Measurements from ENCODE around the gene DNHD1.
A peak's percentile ranks its signal among the peaks of the same experiment; 100 is the strongest.

The DNHD1 gene

GRCh38 chr11:6526411-6527135, 29.5 kb downstream of the DNHD1 start:
- Histone ChIP-seq H3K36me3 (ENCODE audit: low read length) (no peaks in the 10 kb centered on the region), H3F3A (ENCODE audit: insufficient read depth) (no peaks in the 10 kb centered on the region), H3K79me2 (ENCODE audit: insufficient read depth, low read length) (no peaks in the 10 kb centered on the region), H3K27ac (ENCODE audit: low read depth, low read length) (no peak overlapping the region), H3K9me3 (ENCODE audit: insufficient read depth, low read length) (no peaks in the 10 kb centered on the region), H3K4me3 (ENCODE audit: insufficient read depth, low read length, poor library complexity, severe bottlenecking) (no peak overlapping the region), H3K27me3 (ENCODE audit: low read length) (no peaks in the 10 kb centered on the region), H2AFZ (ENCODE audit: low read depth, low read length, severe bottlenecking) (no peak overlapping the region), H3K9ac (ENCODE audit: low read length) (no peak overlapping the region), H3K4me2 (ENCODE audit: low read depth, low read length, poor library complexity, severe bottlenecking) (peak overlapping the region; percentile 4), H3K9me2 (replicated peaks; ENCODE audit: insufficient read depth, low read length) (no peaks in the 10 kb centered on the region), H4K20me1 (ENCODE audit: low read depth, low read length) (no peaks in the 10 kb centered on the region)
- TF ChIP-seq CTCF (IDR thresholded peaks at IDR 0.05; ENCODE audit: insufficient read depth, low read length, poor library complexity, severe bottlenecking) = no peak

- H3K4me3 ChIP-seq (ENCODE audit: insufficient read depth, low read length, poor library complexity, severe bottlenecking) = no peak overlapping the region
- no peaks in the 10 kb centered on the region for H3K9me2 ChIP-seq (replicated peaks; ENCODE audit: insufficient read depth, low read length)
- H4K20me1 ChIP-seq (ENCODE audit: low read depth, low read length) = no peaks in the 10 kb centered on the region
- no peak overlapping the region for H3K27ac ChIP-seq (ENCODE audit: low read depth, low read length)
- no peaks in the 10 kb centered on the region for H3K79me2 ChIP-seq (ENCODE audit: insufficient read depth, low read length)
- no peak overlapping the region for H2AFZ ChIP-seq (ENCODE audit: low read depth, low read length, severe bottlenecking)
- H3K4me2 ChIP-seq (ENCODE audit: low read depth, low read length, poor library complexity, severe bottlenecking) = no peak overlapping the region
- TF ChIP-seq CTCF (IDR thresholded peaks at IDR 0.05; ENCODE audit: insufficient read depth, low read length, poor library complexity, severe bottlenecking) (no peak), EZH2phosphoT487 (conservative IDR thresholded peaks at IDR 0.05; ENCODE audit: low read length) (no peak)
- H3K9me3 ChIP-seq (ENCODE audit: insufficient read depth, low read length) = no peaks in the 10 kb centered on the region
- no peak overlapping the region for H3K9ac ChIP-seq (ENCODE audit: low read length)
- H3F3A ChIP-seq (ENCODE audit: insufficient read depth) = no peaks in the 10 kb centered on the region
- H3K27me3 ChIP-seq (ENCODE audit: low read length) = no peaks in the 10 kb centered on the region
- no peaks in the 10 kb centered on the region for H3K36me3 ChIP-seq (ENCODE audit: low read length)
Observed at GRCh38 chr11:6529266-6529665, 32.2 kb downstream of the DNHD1 start.

- H4K20me1 ChIP-seq (ENCODE audit: low read depth, low read length) = no peaks in the 10 kb centered on the region
- no peak overlapping the region for H3K27ac ChIP-seq (ENCODE audit: low read depth, low read length)
- no peak overlapping the region for H2AFZ ChIP-seq (ENCODE audit: low read depth, low read length, severe bottlenecking)
- no peak overlapping the region for H3K9ac ChIP-seq (ENCODE audit: low read length)
- no peaks in the 10 kb centered on the region for H3F3A ChIP-seq (ENCODE audit: insufficient read depth)
- no peak for TF ChIP-seq CTCF (IDR thresholded peaks at IDR 0.05; ENCODE audit: insufficient read depth, low read length, poor library complexity, severe bottlenecking)
- TF ChIP-seq EZH2phosphoT487 (conservative IDR thresholded peaks at IDR 0.05; ENCODE audit: low read length) = no peak
- H3K79me2 ChIP-seq (ENCODE audit: insufficient read depth, low read length) = no peaks in the 10 kb centered on the region
- no peak overlapping the region for H3K4me2 ChIP-seq (ENCODE audit: low read depth, low read length, poor library complexity, severe bottlenecking)
- no peaks in the 10 kb centered on the region for H3K9me2 ChIP-seq (replicated peaks; ENCODE audit: insufficient read depth, low read length)
- no peak overlapping the region for H3K4me3 ChIP-seq (ENCODE audit: insufficient read depth, low read length, poor library complexity, severe bottlenecking)
- H3K36me3 ChIP-seq (ENCODE audit: low read length) = no peaks in the 10 kb centered on the region
- H3K27me3 ChIP-seq (ENCODE audit: low read length) = no peaks in the 10 kb centered on the region
- no peaks in the 10 kb centered on the region for H3K9me3 ChIP-seq (ENCODE audit: insufficient read depth, low read length)
Observed at GRCh38 chr11:6530848-6531247, 33.8 kb downstream of the DNHD1 start.

Measured in SU-DHL-6 (cell line).